SH-SY5Y (cell line): ENCODE results near the gene HS1BP3.

Source experiments
- GATA2 ChIP-seq: IDR thresholded peaks from 2 replicates; pipeline ENCODE4 v1.6.1; 2011; ENCODE audit warnings: mild to moderate bottlenecking, low read depth, low read length
- GATA3 ChIP-seq: IDR thresholded peaks from 2 replicates; pipeline ENCODE4 v1.6.1; 2011; ENCODE audit warnings: low read depth, mild to moderate bottlenecking, low read length, moderate library complexity

GRCh38 chr2:20654535-20654813, 3.6 kb upstream of the HS1BP3 start:
- TF ChIP-seq GATA2 (no peak), GATA3 (no peak)
